A673 (cell line): ENCODE data around the gene ALDH1L1. TPM values are rescaled to one million over a fixed set of nuclear protein-coding genes. Genes with fewer than 3 reads are reported as not detected.

ENCODE experiments used
- BruUV-seq: library from RNA; stranded (reverse); fragments of 400-500 nt; replicated peaks from 2 replicates; lab custom pipeline; 2021; lab: Mats Ljungman, UMichigan
- CTCF ChIA-PET: fragments of 300-600 bp; sonication (Branson Sonifier 250); formaldehyde crosslinking; loops from one replicate; lab custom pipeline; 2022; ENCODE audit warnings: antibody characterized with exemption; lab: Charles Lee
- POLR2A ChIA-PET: fragments of 300-600 bp; sonication (Branson Sonifier 250); formaldehyde crosslinking; loops from one replicate; lab custom pipeline; 2022; ENCODE audit warnings: antibody characterized with exemption; ENCODE audit not compliant: low non-redundant PET; lab: Charles Lee
- DNase-seq: peaks from one replicate; pipeline ENCODE4 v3.0.0-alpha.2; 2015; ENCODE audit warnings: low spot score
- H3K27ac ChIP-seq: fragments of 200-600 bp; sonication (generic); 2 replicates; pipeline ENCODE4 v1.5.1; 2016; ENCODE audit warnings: mixed run types, low read depth, mild to moderate bottlenecking, mixed read lengths, antibody characterized with exemption, low read length; ENCODE audit not compliant: poor library complexity, severe bottlenecking
- H3K27me3 ChIP-seq: fragments of 200-600 bp; sonication (generic); replicated peaks from 2 replicates; pipeline ENCODE4 v1.6.1; 2017; ENCODE audit warnings: mixed run types, low read depth, mild to moderate bottlenecking, mixed read lengths, antibody characterized with exemption, low read length; ENCODE audit not compliant: insufficient read depth, poor library complexity
- H3K36me3 ChIP-seq: fragments of 200-600 bp; sonication (generic); 2 replicates; pipeline ENCODE4 v1.6.1; 2016; ENCODE audit warnings: mixed run types, mild to moderate bottlenecking, mixed read lengths, antibody characterized with exemption, low read length; ENCODE audit not compliant: insufficient read depth, poor library complexity, severe bottlenecking
- H3K4me1 ChIP-seq: fragments of 200-600 bp; sonication (generic); 2 replicates; pipeline ENCODE4 v1.6.1; 2017; ENCODE audit warnings: mixed run types, mild to moderate bottlenecking, mixed read lengths, antibody characterized with exemption, low read length; ENCODE audit not compliant: insufficient read depth, poor library complexity, severe bottlenecking
- H3K4me3 ChIP-seq: fragments of 200-600 bp; sonication (generic); 2 replicates; pipeline ENCODE4 v1.5.1; 2016; ENCODE audit warnings: low read depth, mixed run types, mild to moderate bottlenecking, mixed read lengths, low read length; ENCODE audit not compliant: poor library complexity, severe bottlenecking
- H3K9me3 ChIP-seq: fragments of 200-600 bp; sonication (generic); 2 replicates; pipeline ENCODE4 v1.6.1; 2016; ENCODE audit warnings: mixed run types, low read depth, mild to moderate bottlenecking, mixed read lengths, antibody characterized with exemption, low read length; ENCODE audit not compliant: poor library complexity, severe bottlenecking
- EZH2 ChIP-seq: fragments of 200-600 bp; sonication (generic); IDR thresholded peaks from 2 replicates; pipeline ENCODE4 v1.6.1; 2017; ENCODE audit warnings: borderline replicate concordance, low read depth, mild to moderate bottlenecking, mixed read lengths, antibody characterized with exemption, low read length; ENCODE audit not compliant: poor library complexity, severe bottlenecking
- intact Hi-C: fragments of 100-400 bp; cut with micrococcal nuclease; formaldehyde crosslinking; loops from one replicate; pipeline ENCODE4 v1.10.0; 2022; ENCODE audit not compliant: unreplicated experiment
- total RNA-seq: library from RNA; stranded (reverse); gene quantifications from 2 replicates; pipeline ENCODE4 v1.2.3, GENCODE V29; 2021
- TF ChIP-seq, protein P1 (sequence below): fragments of 300-800, 200-600 bp; sonication (generic); conservative IDR thresholded peaks from 2 replicates; pipeline ENCODE4 v1.5.1; 2017; ENCODE audit warnings: low read depth, mild to moderate bottlenecking, antibody characterized with exemption, low read length, moderate library complexity, mixed read lengths

The ALDH1L1 gene
- total RNA-seq, 1 experiment from 2014 or later, result 16.9 TPM

DNA sequence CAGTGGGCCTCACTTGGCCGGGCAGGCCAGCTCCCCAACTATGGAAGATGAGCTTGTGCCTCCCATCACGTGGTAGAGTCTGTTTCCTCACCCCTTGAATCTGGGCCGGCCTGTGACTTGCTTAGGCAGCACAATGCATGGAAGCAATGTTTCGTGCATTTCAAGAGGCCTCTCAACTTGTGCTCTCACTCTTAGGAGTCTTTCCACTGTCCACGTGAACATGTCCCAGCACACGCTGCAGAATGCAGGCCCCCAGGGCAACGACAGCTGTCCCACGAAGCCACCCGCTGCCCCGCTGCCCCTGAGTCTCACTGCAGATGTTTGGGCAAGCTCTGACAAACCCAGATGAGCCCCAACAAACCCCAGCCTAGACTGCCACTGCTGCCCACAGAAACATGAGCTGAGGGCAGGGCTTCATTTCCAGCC is 69.2 kb downstream of the ALDH1L1 start:
- no peaks in the 10 kb centered on the region for H3K4me1 ChIP-seq
- ChIA-PET CTCF (no interaction called here), POLR2A (no interaction called here)
- no peaks in the 10 kb centered on the region for H3K27me3 ChIP-seq
- no peaks in the 10 kb centered on the region for H3K9me3 ChIP-seq
- intact Hi-C loops, result no loop called here
- BruUV-seq, result no TSS peak
- H3K36me3 ChIP-seq, result no peaks in the 10 kb centered on the region
- DNase-seq, result no peak
- no peak overlapping the region for H3K27ac ChIP-seq
- no peak for TF ChIP-seq EZH2
- TF ChIP-seq, protein P1, sequence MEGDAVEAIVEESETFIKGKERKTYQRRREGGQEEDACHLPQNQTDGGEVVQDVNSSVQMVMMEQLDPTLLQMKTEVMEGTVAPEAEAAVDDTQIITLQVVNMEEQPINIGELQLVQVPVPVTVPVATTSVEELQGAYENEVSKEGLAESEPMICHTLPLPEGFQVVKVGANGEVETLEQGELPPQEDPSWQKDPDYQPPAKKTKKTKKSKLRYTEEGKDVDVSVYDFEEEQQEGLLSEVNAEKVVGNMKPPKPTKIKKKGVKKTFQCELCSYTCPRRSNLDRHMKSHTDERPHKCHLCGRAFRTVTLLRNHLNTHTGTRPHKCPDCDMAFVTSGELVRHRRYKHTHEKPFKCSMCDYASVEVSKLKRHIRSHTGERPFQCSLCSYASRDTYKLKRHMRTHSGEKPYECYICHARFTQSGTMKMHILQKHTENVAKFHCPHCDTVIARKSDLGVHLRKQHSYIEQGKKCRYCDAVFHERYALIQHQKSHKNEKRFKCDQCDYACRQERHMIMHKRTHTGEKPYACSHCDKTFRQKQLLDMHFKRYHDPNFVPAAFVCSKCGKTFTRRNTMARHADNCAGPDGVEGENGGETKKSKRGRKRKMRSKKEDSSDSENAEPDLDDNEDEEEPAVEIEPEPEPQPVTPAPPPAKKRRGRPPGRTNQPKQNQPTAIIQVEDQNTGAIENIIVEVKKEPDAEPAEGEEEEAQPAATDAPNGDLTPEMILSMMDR, result no peak
- no peak overlapping the region for H3K4me3 ChIP-seq

DNA sequence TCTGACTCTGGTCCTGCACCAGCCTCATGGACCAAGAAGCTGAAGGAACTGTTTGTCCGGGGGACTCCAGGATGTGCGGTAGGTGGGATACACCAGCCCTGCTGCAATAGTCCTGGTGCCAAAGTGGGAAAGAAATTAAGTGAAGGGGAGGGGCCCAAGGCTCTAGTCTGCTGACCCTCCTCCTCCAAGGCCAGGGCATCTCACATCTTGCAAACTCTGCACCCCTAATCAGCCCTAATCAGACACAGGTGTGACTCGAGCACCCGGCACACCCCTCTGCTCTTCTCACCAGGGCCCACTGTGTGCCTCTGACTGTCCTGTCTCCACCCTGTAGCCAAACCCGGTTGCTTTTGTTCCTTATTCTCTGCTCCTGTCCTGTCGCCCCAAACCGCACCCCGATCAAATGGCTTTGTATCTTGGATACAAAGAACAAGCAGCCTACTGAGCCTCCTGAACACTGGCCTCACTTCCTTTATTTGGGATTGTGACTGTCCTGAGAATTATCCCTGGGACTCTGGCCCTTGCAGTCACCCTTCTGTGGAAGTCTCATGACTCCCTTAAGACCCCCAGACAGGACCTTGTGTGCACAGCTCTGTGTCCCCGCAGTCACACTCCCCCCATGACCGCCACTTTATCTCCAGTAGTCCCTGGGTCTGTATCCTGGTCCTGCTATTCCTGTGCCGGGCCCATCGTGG is 69.8 kb downstream of the ALDH1L1 start:
- Histone ChIP-seq H3K27ac (no peak overlapping the region), H3K4me3 (no peak overlapping the region), H3K27me3 (no peaks in the 10 kb centered on the region), H3K9me3 (no peaks in the 10 kb centered on the region), H3K4me1 (no peaks in the 10 kb centered on the region), H3K36me3 (no peaks in the 10 kb centered on the region)
- no TSS peak for BruUV-seq
- DNase-seq, result no peak
- ChIA-PET POLR2A (no interaction called here), CTCF (no interaction called here)
- intact Hi-C loops, result no loop called here
- no peak for TF ChIP-seq EZH2
- TF ChIP-seq, protein P1, result no peak

GRCh38 chr3:126109880-126110235 is 70.5 kb downstream of the ALDH1L1 start:
- Histone ChIP-seq H3K27me3 (no peaks in the 10 kb centered on the region), H3K4me1 (no peaks in the 10 kb centered on the region), H3K9me3 (no peaks in the 10 kb centered on the region), H3K4me3 (no peak overlapping the region), H3K36me3 (no peaks in the 10 kb centered on the region), H3K27ac (no peak overlapping the region)
- no TSS peak for BruUV-seq
- TF ChIP-seq, protein P1, result no peak
- no peak for TF ChIP-seq EZH2
- ChIA-PET CTCF (no interaction called here), POLR2A (no interaction called here)
- DNase-seq, result no peak
- intact Hi-C loops, result no loop called here
